ENCODE measurements around the gene BCL2L13.

BCL2L13 gene

DNA sequence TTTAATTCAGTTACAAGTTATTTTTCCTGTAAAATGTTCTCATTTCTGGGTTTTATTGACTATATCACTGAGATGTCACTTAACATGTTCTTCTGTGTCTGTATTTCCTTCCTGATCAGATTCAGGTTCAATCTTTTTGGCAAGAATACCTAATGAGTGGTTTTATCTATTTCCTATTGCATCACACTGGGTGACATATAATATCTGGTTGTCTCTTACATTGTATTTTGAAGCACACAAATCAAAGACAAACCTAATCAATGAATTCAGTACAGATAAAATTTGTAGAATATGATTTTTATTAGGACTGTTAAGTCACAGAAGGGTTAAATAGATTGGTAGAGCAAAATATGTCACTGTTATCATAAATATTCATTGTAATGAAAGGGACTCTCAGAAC is 60.4 kb downstream of the BCL2L13 start:
- H3K4me3 Mint-ChIP-seq = no peak overlapping the region
- no peak for DNase-seq
- H3K27me3 Mint-ChIP-seq = no peaks in the 10 kb centered on the region
- no peaks in the 10 kb centered on the region for H3K9me3 Mint-ChIP-seq
- H3K4me1 Mint-ChIP-seq = peaks cover 11% of the 10 kb centered on the region
- no peak for ATAC-seq
- H3K27ac Mint-ChIP-seq = peak overlapping the region in 1 of 2 donors; percentile 89

DNA sequence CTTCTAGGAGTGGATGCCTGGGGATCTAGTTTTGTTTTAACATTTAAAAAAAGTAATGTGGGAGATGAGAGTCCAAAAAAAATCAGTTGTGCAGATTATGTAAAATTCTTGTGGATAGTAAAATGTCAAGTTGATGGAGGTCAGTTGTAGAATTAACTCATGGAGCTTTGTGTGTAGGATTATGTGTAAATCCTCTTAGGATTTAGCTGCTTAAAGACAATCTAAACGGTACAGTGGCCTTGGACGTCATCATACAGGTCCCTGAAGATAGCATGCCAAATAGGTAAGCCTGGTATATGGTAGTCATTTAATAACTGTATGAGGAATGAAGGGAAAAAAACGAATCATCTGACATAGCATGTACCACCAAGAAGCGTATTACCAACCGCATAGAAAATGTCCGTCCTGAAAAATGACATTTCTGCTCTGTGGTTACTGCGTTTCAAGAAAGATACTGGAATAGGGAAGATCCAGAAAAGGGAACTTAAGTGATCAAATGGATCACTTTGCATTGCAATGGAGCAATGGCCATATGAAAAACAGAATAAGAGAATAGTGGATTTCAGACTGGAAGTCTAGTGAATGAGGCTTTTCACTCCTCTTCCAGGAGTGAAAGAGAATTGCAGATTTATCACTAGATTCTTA is 61.3 kb downstream of the BCL2L13 start:
- Mint-ChIP-seq H3K9me3 (no peaks in the 10 kb centered on the region), H3K27me3 (no peaks in the 10 kb centered on the region), H3K4me3 (no peak overlapping the region), H3K27ac (peak overlapping the region in 1 of 2 donors; percentile 89), H3K4me1 (peaks cover 9% of the 10 kb centered on the region)
- DNase-seq = no peak
- no peak for ATAC-seq

DNA sequence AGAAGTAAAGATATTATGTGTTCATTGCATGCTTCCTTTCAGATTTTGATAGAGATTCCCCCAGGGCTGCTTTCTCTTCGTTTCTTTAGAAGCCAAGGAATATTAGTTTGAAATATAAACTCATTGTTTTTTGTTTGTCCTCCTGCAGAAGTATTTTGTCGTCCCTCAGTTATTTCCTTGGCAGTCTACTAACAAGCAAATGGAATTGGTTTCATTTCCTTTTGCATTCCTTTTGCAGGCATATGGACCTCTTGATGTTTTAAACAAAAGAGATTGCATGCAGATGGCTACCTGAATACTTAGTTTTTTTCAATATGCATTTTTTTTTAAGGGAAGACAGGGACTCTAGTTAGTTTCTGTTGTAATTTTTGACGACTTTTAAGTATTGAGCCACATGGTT is 62.2 kb downstream of the BCL2L13 start:
- H3K4me3 Mint-ChIP-seq = no peak overlapping the region
- H3K4me1 Mint-ChIP-seq = peaks cover 13% of the 10 kb centered on the region
- H3K27ac Mint-ChIP-seq = no peak overlapping the region
- H3K9me3 Mint-ChIP-seq = no peaks in the 10 kb centered on the region
- DNase-seq (no peak), ATAC-seq (no peak)
- H3K27me3 Mint-ChIP-seq = no peaks in the 10 kb centered on the region

- H3K4me3 Mint-ChIP-seq = no peak overlapping the region
- ATAC-seq (no peak), DNase-seq (no peak)
- no peaks in the 10 kb centered on the region for H3K9me3 Mint-ChIP-seq
- peaks cover 22% of the 10 kb centered on the region for H3K4me1 Mint-ChIP-seq
- no peak overlapping the region for H3K27ac Mint-ChIP-seq
- no peaks in the 10 kb centered on the region for H3K27me3 Mint-ChIP-seq
Measured at GRCh38 chr22:17703811-17704210, 65.3 kb downstream of the BCL2L13 start.

DNA sequence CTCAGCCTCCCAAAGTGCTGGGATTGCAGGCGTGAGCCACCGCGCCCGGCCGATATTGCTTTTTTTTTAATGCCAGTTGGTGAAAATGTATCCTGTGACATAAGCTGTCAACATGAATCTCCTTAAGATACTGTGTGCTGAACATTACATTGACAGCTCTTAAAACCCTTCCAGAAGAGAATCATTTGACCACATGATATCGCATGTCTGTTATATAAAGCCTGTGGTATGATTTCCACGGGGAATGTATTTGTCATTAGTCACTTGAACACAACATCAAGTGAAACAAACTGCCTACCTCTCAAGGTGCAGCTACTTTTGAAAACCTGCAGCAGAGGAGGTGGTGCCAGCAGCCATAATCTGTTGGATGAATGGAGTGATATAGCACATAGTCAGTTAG is 67.0 kb downstream of the BCL2L13 start:
- H3K4me3 Mint-ChIP-seq = peak overlapping the region in 1 of 2 donors; percentile 72

GRCh38 chr22:17705951-17706900 is 67.7 kb downstream of the BCL2L13 start:
- peak overlapping the region; percentile 86 to 89 for H3K27ac Mint-ChIP-seq
- H3K4me3 Mint-ChIP-seq = peak overlapping the region; percentile 45 to 72
- no peaks in the 10 kb centered on the region for H3K27me3 Mint-ChIP-seq
- peak in 1 of 2 donors; percentile 42 for DNase-seq
- H3K4me1 Mint-ChIP-seq = peaks cover 20% of the 10 kb centered on the region
- H3K9me3 Mint-ChIP-seq = no peaks in the 10 kb centered on the region
- ATAC-seq = peak; percentile 93

More for the DNA sequence above, 67.0 kb downstream of the BCL2L13 start:
- no peaks in the 10 kb centered on the region for H3K9me3 Mint-ChIP-seq
- ATAC-seq (no peak), DNase-seq (no peak)
- H3K27ac Mint-ChIP-seq = no peak overlapping the region
- peaks cover 20% of the 10 kb centered on the region for H3K4me1 Mint-ChIP-seq
- no peaks in the 10 kb centered on the region for H3K27me3 Mint-ChIP-seq

DNA sequence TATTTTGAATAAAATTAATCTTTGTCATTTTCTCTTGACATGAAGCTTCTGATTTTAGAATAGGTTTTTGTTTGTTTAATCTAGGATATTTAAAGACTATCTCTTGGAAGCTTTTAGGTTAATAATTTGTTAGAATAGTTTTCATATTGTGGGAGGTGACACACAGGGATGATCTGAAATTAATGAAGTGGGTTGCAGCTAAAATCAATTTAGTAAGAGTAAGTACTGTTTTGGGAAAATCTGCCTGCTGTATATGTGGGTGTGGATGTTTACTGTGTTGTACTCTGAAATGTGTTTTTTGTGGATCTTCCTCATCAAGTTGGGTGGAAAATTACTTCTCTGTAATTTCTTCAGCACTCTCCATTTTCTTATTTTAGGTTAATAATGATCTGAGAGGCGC is 68.4 kb downstream of the BCL2L13 start:
- H3K9me3 Mint-ChIP-seq = no peaks in the 10 kb centered on the region
- no peak for ATAC-seq
- no peaks in the 10 kb centered on the region for H3K27me3 Mint-ChIP-seq
- DNase-seq = no peak
- peak overlapping the region in 1 of 2 donors; percentile 72 for H3K4me3 Mint-ChIP-seq
- peaks cover 20% of the 10 kb centered on the region for H3K4me1 Mint-ChIP-seq
- H3K27ac Mint-ChIP-seq = peak overlapping the region in 1 of 2 donors; percentile 89

DNA sequence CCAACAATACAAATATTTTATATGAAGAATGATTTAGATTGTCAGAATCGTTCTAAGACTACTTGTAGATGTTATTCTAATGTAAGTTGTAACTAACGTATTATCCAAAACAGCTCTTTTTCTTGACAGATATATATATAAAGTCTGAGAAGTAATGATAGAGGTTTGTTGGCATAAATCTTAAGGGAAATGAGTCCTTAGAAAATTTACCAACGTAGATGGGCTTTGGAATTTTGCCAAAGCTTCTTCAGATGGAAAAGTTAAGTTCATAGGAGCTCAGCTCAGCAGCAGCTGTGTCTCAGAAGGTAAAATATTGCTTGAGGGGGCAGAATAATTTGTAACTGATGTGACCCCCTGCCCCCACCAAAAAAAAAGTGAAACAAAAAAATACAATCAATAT is 69.0 kb downstream of the BCL2L13 start:
- Mint-ChIP-seq H3K4me1 (peaks cover 20% of the 10 kb centered on the region), H3K27ac (no peak overlapping the region)

DNA sequence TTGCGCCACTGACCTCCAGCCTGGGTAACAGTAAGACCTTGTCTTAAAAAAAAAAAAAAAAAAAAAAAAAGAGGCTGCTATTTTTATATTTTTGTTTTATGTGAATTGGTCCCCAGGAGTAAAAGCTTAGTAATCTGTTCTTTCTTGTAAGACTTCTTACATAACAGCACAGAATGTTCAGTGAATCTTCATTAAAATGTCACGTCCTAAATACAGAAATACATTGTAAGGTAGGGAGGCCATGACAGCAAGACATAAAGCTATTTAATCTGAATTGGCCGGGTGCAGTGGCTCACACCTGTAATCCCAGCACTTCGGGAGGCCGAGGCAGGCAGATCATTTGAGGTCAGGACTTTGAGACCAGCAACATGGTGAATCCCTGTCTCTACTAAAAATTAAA is 71.5 kb downstream of the BCL2L13 start:
- no peaks in the 10 kb centered on the region for H3K9me3 Mint-ChIP-seq
- no peak overlapping the region for H3K27ac Mint-ChIP-seq
- no peak for ATAC-seq
- DNase-seq = no peak
- no peak overlapping the region for H3K4me3 Mint-ChIP-seq
- peaks cover 20% of the 10 kb centered on the region for H3K4me1 Mint-ChIP-seq
- no peaks in the 10 kb centered on the region for H3K27me3 Mint-ChIP-seq

More for the DNA sequence above, 69.0 kb downstream of the BCL2L13 start:
- no peaks in the 10 kb centered on the region for H3K9me3 Mint-ChIP-seq
- no peak for DNase-seq
- no peak for ATAC-seq
- H3K27me3 Mint-ChIP-seq = no peaks in the 10 kb centered on the region
- H3K4me3 Mint-ChIP-seq = no peak overlapping the region

GRCh38 chr22:17712441-17712840 is 73.9 kb downstream of the BCL2L13 start:
- Mint-ChIP-seq H3K9me3 (no peaks in the 10 kb centered on the region), H3K27me3 (no peaks in the 10 kb centered on the region), H3K4me3 (no peak overlapping the region), H3K27ac (no peak overlapping the region), H3K4me1 (peaks cover 15% of the 10 kb centered on the region)
- ATAC-seq = no peak
- DNase-seq = no peak

- Mint-ChIP-seq H3K27me3 (no peaks in the 10 kb centered on the region), H3K4me3 (no peak overlapping the region), H3K9me3 (no peaks in the 10 kb centered on the region), H3K27ac (no peak overlapping the region), H3K4me1 (peaks cover 15% of the 10 kb centered on the region)
- DNase-seq (no peak), ATAC-seq (no peak)
Measured at GRCh38 chr22:17716529-17716928, 78.0 kb downstream of the BCL2L13 start.

DNA sequence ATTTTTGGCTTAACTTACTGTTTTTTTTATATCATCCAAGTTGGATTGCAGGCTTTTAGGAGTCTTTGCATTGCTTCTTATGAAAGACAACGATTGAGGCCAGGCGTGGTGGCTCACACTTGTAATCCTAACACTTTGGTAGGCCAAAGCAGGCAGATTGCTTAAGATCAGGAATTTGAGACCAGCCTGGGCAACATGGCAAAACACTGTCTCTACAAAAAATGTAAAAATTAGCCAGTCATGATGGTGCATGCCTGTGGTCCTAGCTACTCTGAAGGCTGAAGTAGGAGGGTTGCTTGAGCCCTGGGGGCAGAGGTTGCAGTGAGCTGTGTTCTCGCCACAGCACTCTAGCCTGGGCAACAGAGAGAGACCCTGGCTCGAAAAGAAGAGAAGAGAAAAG is 79.2 kb downstream of the BCL2L13 start:
- Mint-ChIP-seq H3K4me3 (no peak overlapping the region), H3K4me1 (peaks cover 15% of the 10 kb centered on the region), H3K27ac (peak overlapping the region in 1 of 2 donors; percentile 21), H3K27me3 (no peaks in the 10 kb centered on the region), H3K9me3 (no peaks in the 10 kb centered on the region)
- DNase-seq (no peak), ATAC-seq (no peak)

- H3K4me3 Mint-ChIP-seq = no peak overlapping the region
- no peaks in the 10 kb centered on the region for H3K27me3 Mint-ChIP-seq
- H3K9me3 Mint-ChIP-seq = no peaks in the 10 kb centered on the region
- H3K27ac Mint-ChIP-seq = no peak overlapping the region
- ATAC-seq (no peak), DNase-seq (no peak)
- peaks cover 15% of the 10 kb centered on the region for H3K4me1 Mint-ChIP-seq
Measured at GRCh38 chr22:17719911-17720310, 81.4 kb downstream of the BCL2L13 start.

- no peak for DNase-seq
- Mint-ChIP-seq H3K4me1 (peaks cover 11% of the 10 kb centered on the region), H3K27me3 (no peaks in the 10 kb centered on the region), H3K27ac (no peak overlapping the region), H3K4me3 (no peak overlapping the region), H3K9me3 (no peaks in the 10 kb centered on the region)
- no peak for ATAC-seq
Measured at GRCh38 chr22:17724241-17724640, 85.7 kb downstream of the BCL2L13 start.

- ATAC-seq = no peak
- Mint-ChIP-seq H3K27ac (peak overlapping the region in 1 of 2 donors; percentile 43), H3K27me3 (no peaks in the 10 kb centered on the region), H3K9me3 (no peaks in the 10 kb centered on the region), H3K4me1 (peaks cover 11% of the 10 kb centered on the region), H3K4me3 (no peak overlapping the region)
- no peak for DNase-seq
Measured at GRCh38 chr22:17724678-17725499, 86.3 kb downstream of the BCL2L13 start.

DNA sequence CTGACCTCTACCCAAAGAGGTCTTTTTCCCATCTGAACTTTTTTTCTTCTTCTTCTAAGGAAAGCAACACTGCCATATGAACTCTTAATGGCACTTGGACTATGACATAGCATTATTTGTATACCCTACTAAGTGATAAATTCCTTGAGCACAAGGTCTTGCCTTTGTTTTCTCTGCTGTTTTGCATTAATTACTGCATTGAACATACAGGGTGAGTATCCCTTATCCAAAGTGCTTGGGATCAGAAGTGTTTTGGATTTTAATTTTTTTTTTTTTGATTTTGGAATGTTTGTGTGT is 86.9 kb downstream of the BCL2L13 start:
- H3K27me3 Mint-ChIP-seq = no peaks in the 10 kb centered on the region
- no peak overlapping the region for H3K4me3 Mint-ChIP-seq
- ATAC-seq (no peak), DNase-seq (no peak)
- peaks cover 11% of the 10 kb centered on the region for H3K4me1 Mint-ChIP-seq
- H3K9me3 Mint-ChIP-seq = no peaks in the 10 kb centered on the region
- peak overlapping the region in 1 of 2 donors; percentile 43 for H3K27ac Mint-ChIP-seq
